Adrenal gland (tissue), 5 donors: ENCODE results near the gene SRBD1.

Experiments
- POLR2A ChIP-seq, 2 donors: fragments of 450-650 bp; IDR thresholded peaks; one replicate each; pipeline ENCODE4 v1.6.1; 2017; ENCODE audit warnings: antibody characterized with exemption in 2 of 2, mild to moderate bottlenecking in 2 of 2, moderate library complexity in 1 of 2
- TF ChIP-seq, protein P1 (sequence below), 6 experiments: fragments of 450-650 bp in 4 of 6; fragments of 200-600 bp in 2 of 6; sonication (generic) in 1 of 6; IDR thresholded peaks; 1 replicate in 5 of 6; 2 replicates in 1 of 6; pipeline versions ENCODE4 v1.5.1 to v1.8.0; 2016 to 2021; ENCODE audit warnings: antibody characterized with exemption in 6 of 6, mild to moderate bottlenecking in 2 of 6, moderate library complexity in 1 of 6
- donor health status: DM: no; HTN: no; CAD: no.

DNA sequence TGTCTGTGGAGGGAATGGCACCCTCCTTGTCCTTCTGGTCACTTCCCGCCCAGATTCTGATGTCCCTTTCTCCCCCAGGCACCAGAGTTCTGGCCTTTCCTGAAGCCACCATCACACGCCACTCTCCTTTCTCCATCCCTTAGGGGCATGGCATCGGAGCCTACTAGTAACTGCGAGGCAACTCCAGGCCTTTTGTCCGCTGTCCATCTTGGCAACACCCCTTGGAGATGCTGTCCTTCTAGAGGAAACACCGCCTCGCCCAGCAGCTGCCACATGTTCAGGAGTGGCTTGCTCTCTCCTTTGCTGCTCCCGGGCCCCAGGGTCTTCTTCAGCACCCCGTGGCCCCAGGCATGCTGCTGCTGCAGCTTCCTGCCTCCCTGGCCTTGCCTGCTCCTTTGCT, 267.0 kb downstream of the SRBD1 start:
- TF ChIP-seq, protein P1, sequence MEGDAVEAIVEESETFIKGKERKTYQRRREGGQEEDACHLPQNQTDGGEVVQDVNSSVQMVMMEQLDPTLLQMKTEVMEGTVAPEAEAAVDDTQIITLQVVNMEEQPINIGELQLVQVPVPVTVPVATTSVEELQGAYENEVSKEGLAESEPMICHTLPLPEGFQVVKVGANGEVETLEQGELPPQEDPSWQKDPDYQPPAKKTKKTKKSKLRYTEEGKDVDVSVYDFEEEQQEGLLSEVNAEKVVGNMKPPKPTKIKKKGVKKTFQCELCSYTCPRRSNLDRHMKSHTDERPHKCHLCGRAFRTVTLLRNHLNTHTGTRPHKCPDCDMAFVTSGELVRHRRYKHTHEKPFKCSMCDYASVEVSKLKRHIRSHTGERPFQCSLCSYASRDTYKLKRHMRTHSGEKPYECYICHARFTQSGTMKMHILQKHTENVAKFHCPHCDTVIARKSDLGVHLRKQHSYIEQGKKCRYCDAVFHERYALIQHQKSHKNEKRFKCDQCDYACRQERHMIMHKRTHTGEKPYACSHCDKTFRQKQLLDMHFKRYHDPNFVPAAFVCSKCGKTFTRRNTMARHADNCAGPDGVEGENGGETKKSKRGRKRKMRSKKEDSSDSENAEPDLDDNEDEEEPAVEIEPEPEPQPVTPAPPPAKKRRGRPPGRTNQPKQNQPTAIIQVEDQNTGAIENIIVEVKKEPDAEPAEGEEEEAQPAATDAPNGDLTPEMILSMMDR (IDR thresholded peaks at IDR 0.05) = no peak
- no peak for TF ChIP-seq POLR2A (IDR thresholded peaks at IDR 0.05)
